Ectodermal cell (in vitro differentiated cells): ENCODE measurements around the gene LHPP.

Experiments used
- H3K27ac ChIP-seq: 2 replicates; pipeline ENCODE4 v1.7.0; 2013; ENCODE audit warnings: mild to moderate bottlenecking, low read depth, low read length; ENCODE audit not compliant: insufficient read depth, poor library complexity, severe bottlenecking
- H3K27me3 ChIP-seq: 2 replicates; pipeline ENCODE4 v1.7.0; 2013; ENCODE audit warnings: mild to moderate bottlenecking, low read length; ENCODE audit not compliant: insufficient read depth, control insufficient read depth, poor library complexity, severe bottlenecking
- H3K36me3 ChIP-seq: one replicate; pipeline ENCODE4 v1.7.0; 2013; ENCODE audit warnings: low read length; ENCODE audit not compliant: control insufficient read depth, insufficient read depth
- H3K4me1 ChIP-seq: one replicate; pipeline ENCODE4 v1.7.0; 2013; ENCODE audit warnings: low read length; ENCODE audit not compliant: control insufficient read depth, insufficient read depth
- H3K4me3 ChIP-seq: 2 replicates; pipeline ENCODE4 v1.7.0; 2013; ENCODE audit warnings: low read depth, low read length, control low read depth; ENCODE audit not compliant: insufficient read depth
- H3K9me3 ChIP-seq: 2 replicates; pipeline ENCODE4 v1.7.0; 2013; ENCODE audit warnings: mild to moderate bottlenecking, low read length, moderate library complexity; ENCODE audit not compliant: control insufficient read depth
- WGBS, 2 experiments: methylation state at CpG; one replicate each; pipeline ENCODE4 v1.1.7; 2013; ENCODE audit warnings: missing lambda C conversion rate in 2 of 2; 5-methylcytosine and 5-hydroxymethylcytosine counted together

LHPP gene

GRCh38 chr10:124481717-124482116 lies 20.1 kb downstream of the LHPP start:
- H3K9me3 ChIP-seq: peaks cover under 1% of the 10 kb centered on the region
- H3K27ac ChIP-seq: no peak overlapping the region
- peaks cover 13% of the 10 kb centered on the region for H3K4me1 ChIP-seq
- WGBS, 2 experiments: 87 to 92% methylated on average over 6 of the region's 6 CpGs
- H3K4me3 ChIP-seq: no peak overlapping the region
- H3K36me3 ChIP-seq: no peaks in the 10 kb centered on the region
- H3K27me3 ChIP-seq: no peaks in the 10 kb centered on the region

- H3K4me1 ChIP-seq: peaks cover 9% of the 10 kb centered on the region
- H3K4me3 ChIP-seq: no peak overlapping the region
- no peaks in the 10 kb centered on the region for H3K27me3 ChIP-seq
- H3K9me3 ChIP-seq: peaks cover 4% of the 10 kb centered on the region
- H3K27ac ChIP-seq: no peak overlapping the region
- no peaks in the 10 kb centered on the region for H3K36me3 ChIP-seq
- WGBS, 2 experiments: 91 to 92% methylated on average over 10 of the region's 10 CpGs
Measured at GRCh38 chr10:124482236-124482800, 20.7 kb downstream of the LHPP start.

DNA sequence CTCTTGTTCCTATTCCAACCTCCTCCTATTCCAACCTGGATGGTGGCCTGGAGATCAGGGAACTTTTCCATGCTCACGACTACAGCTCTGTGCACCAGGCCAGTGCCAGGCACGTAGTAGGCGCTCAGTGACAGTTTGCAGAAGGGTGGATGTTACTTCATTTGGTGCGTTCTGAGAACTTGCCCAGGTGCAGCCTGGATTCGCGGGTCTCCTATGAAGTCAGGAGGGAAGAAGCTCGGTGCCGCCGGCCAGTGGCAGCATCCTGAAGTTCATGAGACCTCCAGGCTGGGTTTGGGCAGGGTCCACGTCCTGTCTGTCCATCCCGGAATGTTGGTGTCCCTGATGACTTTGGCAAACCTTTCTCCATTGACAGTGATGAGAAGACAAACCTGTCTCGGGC lies 21.3 kb downstream of the LHPP start:
- no peaks in the 10 kb centered on the region for H3K27me3 ChIP-seq
- peaks cover 4% of the 10 kb centered on the region for H3K9me3 ChIP-seq
- no peak overlapping the region for H3K4me3 ChIP-seq
- 93% methylated on average over 12 of the region's 12 CpGs for WGBS, 2 experiments
- no peaks in the 10 kb centered on the region for H3K36me3 ChIP-seq
- peaks cover 4% of the 10 kb centered on the region for H3K4me1 ChIP-seq
- no peak overlapping the region for H3K27ac ChIP-seq

GRCh38 chr10:124484031-124484430 lies 22.4 kb downstream of the LHPP start:
- no peak overlapping the region for H3K27ac ChIP-seq
- H3K27me3 ChIP-seq: no peaks in the 10 kb centered on the region
- H3K36me3 ChIP-seq: no peaks in the 10 kb centered on the region
- no peak overlapping the region for H3K4me3 ChIP-seq
- no peaks in the 10 kb centered on the region for H3K4me1 ChIP-seq
- peaks cover 4% of the 10 kb centered on the region for H3K9me3 ChIP-seq
- WGBS, 2 experiments: 89 to 91% methylated on average over 17 of the region's 17 CpGs

DNA sequence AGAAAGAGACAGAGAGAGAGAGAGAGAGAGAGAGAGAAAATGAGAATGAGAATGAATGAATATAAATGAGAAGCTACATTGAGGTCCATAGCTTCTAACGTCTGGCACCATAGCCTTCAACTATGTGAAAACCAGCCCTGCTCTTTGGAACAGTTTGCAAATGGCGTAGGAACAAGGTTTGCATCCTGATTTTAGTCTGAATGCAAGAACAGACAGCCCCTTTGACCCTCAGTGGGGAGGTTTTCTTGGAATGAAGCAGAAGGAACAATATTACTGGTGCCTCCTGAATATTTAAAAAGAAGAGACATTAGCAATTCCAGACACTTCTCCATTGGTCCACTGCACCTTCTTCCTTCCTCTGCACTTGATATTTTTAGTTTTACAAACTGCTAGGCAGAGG lies 23.0 kb downstream of the LHPP start:
- H3K4me1 ChIP-seq: no peaks in the 10 kb centered on the region
- H3K36me3 ChIP-seq: no peaks in the 10 kb centered on the region
- no peak overlapping the region for H3K27ac ChIP-seq
- no peaks in the 10 kb centered on the region for H3K27me3 ChIP-seq
- H3K4me3 ChIP-seq: no peak overlapping the region
- peaks cover 4% of the 10 kb centered on the region for H3K9me3 ChIP-seq
- whole genome bisulfite sequencing, 2 experiments: 93 to 97% methylated on average over 2 of the region's 2 CpGs

DNA sequence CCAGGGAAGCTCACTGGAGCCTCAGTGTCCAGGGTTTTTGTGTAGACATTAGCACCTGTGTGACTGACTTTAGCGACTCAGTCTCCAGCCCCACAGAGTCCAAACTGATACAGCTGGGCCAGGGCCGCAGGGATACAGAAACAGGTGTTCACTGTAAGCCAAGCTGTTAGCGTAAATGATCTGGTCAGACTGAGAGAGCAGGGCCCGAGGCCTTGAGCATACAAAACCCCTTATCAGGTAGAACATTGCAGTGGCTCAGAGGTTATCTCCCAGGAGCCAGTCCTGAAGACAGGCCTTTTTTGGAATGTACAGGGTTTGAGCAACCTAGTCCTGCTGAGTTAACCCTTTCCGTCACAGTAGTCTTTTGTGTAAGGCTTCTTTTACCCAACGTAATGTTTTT lies 25.0 kb downstream of the LHPP start:
- Histone ChIP-seq H3K4me3 (no peak overlapping the region), H3K27ac (no peak overlapping the region), H3K36me3 (no peaks in the 10 kb centered on the region), H3K9me3 (peaks cover 4% of the 10 kb centered on the region), H3K4me1 (no peaks in the 10 kb centered on the region), H3K27me3 (no peaks in the 10 kb centered on the region)
- 96 to 97% methylated on average over 6 of the region's 6 CpGs for WGBS, 2 experiments

DNA sequence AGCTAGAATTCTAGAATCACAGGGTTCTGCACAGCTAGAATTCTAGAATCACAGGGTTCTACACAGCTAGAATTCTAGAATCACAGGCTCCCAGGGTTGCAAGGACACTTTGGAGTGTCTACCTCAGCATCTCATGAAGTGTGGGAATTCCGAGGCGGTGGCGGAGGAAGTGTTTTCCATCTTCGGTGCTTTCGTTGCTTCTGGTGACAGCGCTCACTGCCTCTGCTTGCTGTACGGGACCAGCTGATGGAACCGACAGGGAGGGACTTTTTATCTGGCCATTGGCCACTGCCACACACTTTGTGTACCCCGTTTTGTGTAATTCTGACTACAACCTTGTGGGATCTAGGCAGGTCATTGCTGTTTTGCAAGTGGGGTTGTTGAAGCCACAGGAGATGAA lies 29.5 kb downstream of the LHPP start:
- WGBS, 2 experiments: 95 to 96% methylated on average over 9 of the region's 9 CpGs

DNA sequence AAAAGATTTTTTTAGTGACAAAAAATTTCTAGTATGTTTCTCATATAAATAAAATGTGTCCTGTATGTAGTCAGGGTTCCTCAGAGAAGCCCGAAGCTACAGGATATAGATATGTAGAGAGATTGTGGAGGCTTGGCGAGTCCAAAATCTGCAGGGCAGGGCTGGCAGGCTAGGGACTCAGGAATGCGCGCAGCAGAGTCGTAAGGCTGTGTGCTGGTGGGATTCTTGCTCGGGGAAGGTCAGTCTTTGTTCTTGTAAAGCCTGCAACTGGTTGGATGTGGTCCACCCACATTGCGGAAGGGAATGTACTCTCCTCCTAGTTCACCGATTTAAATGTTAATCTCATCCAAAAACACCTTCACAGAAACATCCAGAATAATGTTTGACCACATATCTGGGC lies 30.6 kb downstream of the LHPP start:
- 85 to 88% methylated on average over 8 of the region's 8 CpGs for WGBS, 2 experiments
- Histone ChIP-seq H3K9me3 (no peaks in the 10 kb centered on the region), H3K27me3 (no peaks in the 10 kb centered on the region), H3K4me3 (no peak overlapping the region), H3K27ac (no peak overlapping the region), H3K36me3 (no peaks in the 10 kb centered on the region), H3K4me1 (peaks cover 13% of the 10 kb centered on the region)

More for the DNA sequence above, 29.5 kb downstream of the LHPP start:
- H3K36me3 ChIP-seq: no peaks in the 10 kb centered on the region
- no peak overlapping the region for H3K27ac ChIP-seq
- H3K27me3 ChIP-seq: no peaks in the 10 kb centered on the region
- peaks cover 4% of the 10 kb centered on the region for H3K9me3 ChIP-seq
- no peak overlapping the region for H3K4me3 ChIP-seq
- peaks cover 1% of the 10 kb centered on the region for H3K4me1 ChIP-seq

- 71 to 73% methylated on average over 23 of the region's 23 CpGs for WGBS, 2 experiments
- no peak overlapping the region for H3K27ac ChIP-seq
- H3K4me3 ChIP-seq: no peak overlapping the region
- H3K36me3 ChIP-seq: no peaks in the 10 kb centered on the region
- H3K4me1 ChIP-seq: peaks cover 16% of the 10 kb centered on the region
- H3K9me3 ChIP-seq: no peaks in the 10 kb centered on the region
- H3K27me3 ChIP-seq: no peaks in the 10 kb centered on the region
Measured at GRCh38 chr10:124493214-124493882, 31.7 kb downstream of the LHPP start.

DNA sequence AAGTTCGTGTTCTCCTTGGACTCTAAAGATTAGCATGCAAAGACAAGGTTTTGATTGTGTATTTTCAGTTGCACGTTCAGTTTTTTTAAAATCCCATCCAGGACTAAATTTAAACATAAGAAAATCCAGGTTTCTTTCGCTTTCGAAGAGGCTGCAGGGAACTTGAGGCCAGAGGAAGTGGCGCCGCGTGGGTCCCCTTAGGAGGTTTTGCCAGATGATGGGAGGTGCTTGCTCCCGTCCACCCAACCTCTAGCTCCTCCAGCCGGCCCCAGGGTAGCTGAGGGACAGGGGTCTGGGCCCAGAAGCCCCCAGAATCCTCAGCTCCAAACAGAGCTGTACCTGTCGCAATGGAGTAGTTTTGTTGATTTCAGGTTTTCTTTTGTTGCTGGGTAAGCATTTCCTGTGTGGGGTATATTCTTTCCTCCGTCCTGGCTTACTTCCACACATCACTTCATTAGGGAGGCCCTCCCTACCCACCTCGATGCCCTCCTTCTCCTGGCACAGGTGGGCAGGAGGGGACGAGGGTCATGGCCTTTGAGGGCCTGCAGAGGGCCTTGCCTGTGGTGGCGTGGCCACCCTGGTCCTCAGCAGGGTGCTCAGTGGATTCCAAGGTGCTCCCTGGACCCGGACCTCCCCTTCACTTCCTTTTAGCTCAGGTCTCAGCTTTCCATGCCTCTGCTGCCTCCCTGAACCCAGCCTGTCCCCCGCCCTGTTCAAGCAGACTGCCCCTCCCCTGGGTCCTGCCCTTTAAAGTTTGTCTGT lies 32.6 kb downstream of the LHPP start:
- H3K36me3 ChIP-seq: no peaks in the 10 kb centered on the region
- peaks cover 16% of the 10 kb centered on the region for H3K4me1 ChIP-seq
- no peak overlapping the region for H3K4me3 ChIP-seq
- H3K27me3 ChIP-seq: no peaks in the 10 kb centered on the region
- H3K27ac ChIP-seq: no peak overlapping the region
- WGBS, 2 experiments: 90% methylated on average over 14 to 16 of the region's 16 CpGs
- H3K9me3 ChIP-seq: no peaks in the 10 kb centered on the region
